Keratinocyte (primary cell): Measurements from ENCODE around the gene KLHL14. TPM values are rescaled to one million over a fixed set of nuclear protein-coding genes. Genes with fewer than 3 reads are reported as not detected.

Experiments used
- DNase-seq: peaks from one replicate; pipeline ENCODE4 v3.0.0-alpha.2; 2011; ENCODE audit warnings: low read depth, missing footprints, low spot score
- FAIRE-seq: peaks from 2 replicates; lab custom pipeline; 2011; peaks lifted over from hg19 to GRCh38; lab: Jason Lieb, UNC
- H2AFZ ChIP-seq: 2 replicates; pipeline ENCODE4 v1.6.0; 2012; ENCODE audit warnings: low read length, control low read depth, inconsistent platforms; ENCODE audit not compliant: control insufficient read depth
- H3K27ac ChIP-seq: 2 replicates; pipeline ENCODE4 v1.5.1; 2011; ENCODE audit warnings: low read length; ENCODE audit not compliant: control insufficient read depth, insufficient read depth
- H3K27me3 ChIP-seq: 3 replicates; pipeline ENCODE4 v1.6.0; 2011; ENCODE audit warnings: low read length; ENCODE audit not compliant: control insufficient read depth, insufficient read depth; ENCODE audit errors: extremely low read depth
- H3K36me3 ChIP-seq, 2 experiments: 2 replicates in 1 of 2; 3 replicates in 1 of 2; pipeline ENCODE4 v1.5.1; 2011; ENCODE audit warnings: low read length in 2 of 2, mild to moderate bottlenecking in 1 of 2; ENCODE audit not compliant: control insufficient read depth in 2 of 2, insufficient read depth in 2 of 2; ENCODE audit errors: extremely low read depth in 1 of 2
- H3K4me1 ChIP-seq: 3 replicates; pipeline ENCODE4 v1.5.1; 2011; ENCODE audit warnings: low read length; ENCODE audit not compliant: control insufficient read depth, insufficient read depth; ENCODE audit errors: extremely low read depth
- H3K4me2 ChIP-seq: 3 replicates; pipeline ENCODE4 v1.6.0; 2011; ENCODE audit warnings: low read depth, low read length; ENCODE audit not compliant: control insufficient read depth, insufficient read depth; ENCODE audit errors: extremely low read depth
- H3K4me3 ChIP-seq, 3 experiments: fragments of 200-600 bp in 1 of 3; sonication (generic) in 1 of 3; 2 replicates in 2 of 3; 3 replicates in 1 of 3; pipeline ENCODE4 v1.5.1; 2011 to 2016; ENCODE audit warnings: low read length in 3 of 3, mild to moderate bottlenecking in 3 of 3, control low read depth in 2 of 3, inconsistent platforms in 1 of 3, low read depth in 1 of 3, mixed read lengths in 1 of 3, mixed run types in 1 of 3, moderate library complexity in 1 of 3; ENCODE audit not compliant: control insufficient read depth in 2 of 3, insufficient read depth in 2 of 3; ENCODE audit errors: extremely low read depth in 1 of 3
- H3K79me2 ChIP-seq: 2 replicates; pipeline ENCODE4 v1.6.0; 2012; ENCODE audit warnings: low read length; ENCODE audit not compliant: control insufficient read depth, insufficient read depth
- H3K9ac ChIP-seq: 3 replicates; pipeline ENCODE4 v1.6.0; 2011; ENCODE audit warnings: low read length; ENCODE audit not compliant: control insufficient read depth, insufficient read depth; ENCODE audit errors: extremely low read depth
- H3K9me1 ChIP-seq: 3 replicates; pipeline ENCODE4 v1.6.0; 2011; ENCODE audit warnings: low read length; ENCODE audit not compliant: control insufficient read depth, insufficient read depth; ENCODE audit errors: extremely low read depth
- H3K9me3 ChIP-seq: 2 replicates; pipeline ENCODE4 v1.5.1; 2012; ENCODE audit warnings: low read depth, low read length; ENCODE audit not compliant: control insufficient read depth
- H4K20me1 ChIP-seq: 3 replicates; pipeline ENCODE4 v1.6.0; 2011; ENCODE audit warnings: low read length; ENCODE audit not compliant: control insufficient read depth, insufficient read depth; ENCODE audit errors: extremely low read depth
- CTCF ChIP-seq, 3 experiments: IDR thresholded peaks in 1 of 3; conservative IDR thresholded peaks in 1 of 3; optimal IDR thresholded peaks in 1 of 3; 2 replicates in 2 of 3; 3 replicates in 1 of 3; pipeline versions ENCODE3 to v1.5.1; 2011; ENCODE audit warnings: low read length in 3 of 3, mild to moderate bottlenecking in 3 of 3, moderate library complexity in 2 of 3, control low read depth in 1 of 3, inconsistent platforms in 1 of 3; ENCODE audit not compliant: insufficient read depth in 2 of 3; ENCODE audit errors: extremely low read depth in 1 of 3
- EZH2 ChIP-seq: IDR thresholded peaks from one replicate; pipeline ENCODE4 v1.6.1; 2012; ENCODE audit warnings: inconsistent platforms, mild to moderate bottlenecking, low read length, moderate library complexity
- dilution Hi-C: fragments of 300-500 bp; cut with MboI; formaldehyde crosslinking; loops from one replicate; pipeline ENCODE4 v1.7.0; 2020; ENCODE audit warnings: low sequenced_read_pairs; ENCODE audit not compliant: extremely low pct_ligation_motif_present
- polyA plus RNA-seq, 5 experiments: library from polyadenylated mRNA; depleted of rRNA in 3 of 5; stranded (reverse) in 3 of 5; stranded (forward) in 1 of 5; unstranded in 1 of 5; fragments of >200 nt; gene quantifications; 1 replicate in 1 of 5; 2 replicates in 3 of 5; 3 replicates in 1 of 5; pipeline versions ENCODE4 v1.2.1 to v1.2.3, GENCODE V29; 2011 to 2012; ENCODE audit warnings: missing spikeins in 2 of 5, low read depth in 1 of 5, low replicate concordance in 1 of 5

KLHL14 gene
- polyA plus RNA-seq, 1 donor (not counting 4 experiments of a cell fraction or from before 2014, with no cell fraction given), result not detected

- FAIRE-seq (no peak), DNase-seq (no peak)
- Histone ChIP-seq H3K36me3 (no peaks in the 10 kb centered on the region), H3K27me3 (peaks cover 10% of the 10 kb centered on the region), H4K20me1 (no peaks in the 10 kb centered on the region), H3K79me2 (no peaks in the 10 kb centered on the region), H3K4me3 (no peak overlapping the region), H3K27ac (no peak overlapping the region), H3K4me1 (no peaks in the 10 kb centered on the region), H3K9me1 (no peaks in the 10 kb centered on the region), H3K4me2 (no peak overlapping the region), H3K9me3 (no peaks in the 10 kb centered on the region), H2AFZ (no peak overlapping the region), H3K9ac (no peak overlapping the region)
- TF ChIP-seq EZH2, result no peak
- no peak for TF ChIP-seq CTCF (optimal IDR thresholded peaks at IDR 0.05 in 1 of 3, IDR thresholded peaks at IDR 0.05 in 1 of 3, conservative IDR thresholded peaks at IDR 0.05 in 1 of 3; ENCODE audit: extremely low read depth in 1 of 3, insufficient read depth in 2 of 3, low read length in 3 of 3)
- dilution Hi-C loops, result no loop called here
Measured at GRCh38 chr18:32759611-32760167, 13.1 kb downstream of the KLHL14 start.

- Histone ChIP-seq H3K27me3 (peaks cover 7% of the 10 kb centered on the region), H4K20me1 (no peaks in the 10 kb centered on the region), H3K4me1 (no peaks in the 10 kb centered on the region), H3K9me1 (no peaks in the 10 kb centered on the region), H3K9ac (no peak overlapping the region), H3K79me2 (no peaks in the 10 kb centered on the region), H3K9me3 (no peaks in the 10 kb centered on the region), H2AFZ (no peak overlapping the region), H3K36me3 (no peaks in the 10 kb centered on the region), H3K4me2 (no peak overlapping the region), H3K27ac (no peak overlapping the region), H3K4me3 (no peak overlapping the region)
- no peak for FAIRE-seq
- TF ChIP-seq EZH2 (no peak), CTCF (optimal IDR thresholded peaks at IDR 0.05 in 1 of 3, IDR thresholded peaks at IDR 0.05 in 1 of 3, conservative IDR thresholded peaks at IDR 0.05 in 1 of 3; ENCODE audit: extremely low read depth in 1 of 3, insufficient read depth in 2 of 3, low read length in 3 of 3) (no peak)
- no peak for DNase-seq
- dilution Hi-C loops, result no loop called here
Measured at GRCh38 chr18:32754508-32755263, 18.1 kb downstream of the KLHL14 start.
